Bronchial epithelial cell (primary cell): ENCODE measurements around the gene RBFOX1. TPM values are rescaled to one million over a fixed set of nuclear protein-coding genes. Genes with fewer than 3 reads are reported as not detected.

Source experiments
- DNase-seq: peaks from one replicate; pipeline ENCODE4 v3.0.0-alpha.2; 2010; ENCODE audit warnings: low read depth
- FAIRE-seq: peaks from 2 replicates; lab custom pipeline; 2011; peaks lifted over from hg19 to GRCh38; lab: Jason Lieb, UNC
- H3K27me3 ChIP-seq: 2 replicates; pipeline ENCODE4 v1.5.1; 2011; ENCODE audit warnings: low read length; ENCODE audit not compliant: control insufficient read depth, insufficient read depth
- H3K36me3 ChIP-seq: 2 replicates; pipeline ENCODE4 v1.5.1; 2011; ENCODE audit warnings: low read length; ENCODE audit not compliant: control insufficient read depth, insufficient read depth
- H3K4me3 ChIP-seq: 2 replicates; pipeline ENCODE4 v1.5.1; 2011; ENCODE audit warnings: mild to moderate bottlenecking, low read depth, low read length, control low read depth
- total RNA-seq: library from RNA; depleted of rRNA; stranded (reverse); fragments of >200 nt; gene quantifications from 2 replicates; pipeline ENCODE4 v1.2.1, GENCODE V29; 2014
- TF ChIP-seq, protein P1 (sequence below): IDR thresholded peaks from 2 replicates; pipeline ENCODE4 v1.5.1; 2011; ENCODE audit warnings: mild to moderate bottlenecking, moderate library complexity, low read length, control low read depth, inconsistent platforms; ENCODE audit not compliant: insufficient read depth, severe bottlenecking

RBFOX1 gene
- total RNA-seq, 1 donor from 2014 or later = not detected

DNA sequence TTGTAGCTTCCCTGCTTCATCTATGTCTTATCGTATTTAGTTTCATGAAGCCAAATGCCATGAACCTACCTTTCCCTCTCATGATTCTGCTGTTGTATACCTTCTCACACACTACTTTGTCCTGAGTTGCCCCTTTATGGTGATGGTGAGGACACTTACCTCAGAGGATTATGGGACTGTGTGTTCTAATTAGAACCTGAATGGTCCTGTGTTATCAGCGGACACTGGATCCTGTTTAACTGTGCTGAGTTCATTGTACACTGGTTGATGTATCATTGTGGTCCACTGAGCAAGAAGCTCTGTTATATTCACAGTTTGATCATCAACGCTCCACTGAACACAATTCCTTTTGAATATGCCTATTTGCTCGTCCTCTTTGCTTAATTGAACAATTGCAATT lies 343.0 kb downstream of the RBFOX1 start:
- FAIRE-seq = no peak
- DNase-seq = no peak
- TF ChIP-seq, protein P1, sequence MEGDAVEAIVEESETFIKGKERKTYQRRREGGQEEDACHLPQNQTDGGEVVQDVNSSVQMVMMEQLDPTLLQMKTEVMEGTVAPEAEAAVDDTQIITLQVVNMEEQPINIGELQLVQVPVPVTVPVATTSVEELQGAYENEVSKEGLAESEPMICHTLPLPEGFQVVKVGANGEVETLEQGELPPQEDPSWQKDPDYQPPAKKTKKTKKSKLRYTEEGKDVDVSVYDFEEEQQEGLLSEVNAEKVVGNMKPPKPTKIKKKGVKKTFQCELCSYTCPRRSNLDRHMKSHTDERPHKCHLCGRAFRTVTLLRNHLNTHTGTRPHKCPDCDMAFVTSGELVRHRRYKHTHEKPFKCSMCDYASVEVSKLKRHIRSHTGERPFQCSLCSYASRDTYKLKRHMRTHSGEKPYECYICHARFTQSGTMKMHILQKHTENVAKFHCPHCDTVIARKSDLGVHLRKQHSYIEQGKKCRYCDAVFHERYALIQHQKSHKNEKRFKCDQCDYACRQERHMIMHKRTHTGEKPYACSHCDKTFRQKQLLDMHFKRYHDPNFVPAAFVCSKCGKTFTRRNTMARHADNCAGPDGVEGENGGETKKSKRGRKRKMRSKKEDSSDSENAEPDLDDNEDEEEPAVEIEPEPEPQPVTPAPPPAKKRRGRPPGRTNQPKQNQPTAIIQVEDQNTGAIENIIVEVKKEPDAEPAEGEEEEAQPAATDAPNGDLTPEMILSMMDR = no peak
- Histone ChIP-seq H3K27me3 (no peaks in the 10 kb centered on the region), H3K4me3 (no peak overlapping the region), H3K36me3 (no peaks in the 10 kb centered on the region)

DNA sequence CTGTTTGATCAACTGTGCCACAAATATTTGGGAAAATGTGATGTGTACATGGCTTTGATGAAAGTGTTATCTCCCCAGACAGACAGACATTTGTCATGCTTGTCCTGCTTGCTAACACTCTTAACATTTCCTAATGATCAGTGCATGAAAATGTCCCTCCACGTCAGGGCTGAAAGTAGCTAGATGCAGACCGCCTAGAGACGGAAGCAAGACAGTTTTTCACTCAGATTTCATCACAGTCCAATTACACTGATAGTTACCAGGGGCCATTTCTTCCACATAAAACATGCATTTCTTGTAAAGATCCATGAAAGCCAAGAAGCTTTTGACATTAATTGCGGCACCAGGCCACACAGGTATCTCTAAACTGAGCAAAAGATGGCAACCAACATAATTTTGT lies 347.7 kb downstream of the RBFOX1 start:
- Histone ChIP-seq H3K27me3 (no peaks in the 10 kb centered on the region), H3K4me3 (no peak overlapping the region), H3K36me3 (no peaks in the 10 kb centered on the region)
- FAIRE-seq (no peak), DNase-seq (no peak)
- TF ChIP-seq, protein P1 = no peak

DNA sequence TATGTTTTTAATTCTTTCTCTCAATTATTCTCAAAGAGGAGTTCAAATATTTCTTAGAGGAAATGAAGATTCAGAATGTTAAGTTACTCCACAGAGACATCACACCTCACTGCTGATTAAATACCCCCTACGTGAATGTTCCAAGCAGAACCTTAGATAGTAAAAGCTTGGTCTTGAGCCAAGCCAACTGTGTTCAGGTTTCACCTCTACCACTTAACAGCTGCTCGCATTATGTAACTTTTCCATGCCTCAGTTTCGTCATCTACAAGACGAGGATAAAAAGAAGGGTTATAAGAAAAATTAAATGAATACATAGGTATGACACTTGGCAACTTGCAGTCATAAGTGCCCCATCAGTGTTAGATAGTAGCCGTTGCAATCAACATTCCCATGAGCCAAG lies 356.2 kb downstream of the RBFOX1 start:
- DNase-seq (no peak), FAIRE-seq (no peak)
- Histone ChIP-seq H3K4me3 (no peak overlapping the region), H3K27me3 (no peaks in the 10 kb centered on the region), H3K36me3 (no peaks in the 10 kb centered on the region)
- TF ChIP-seq, protein P1 = no peak

DNA sequence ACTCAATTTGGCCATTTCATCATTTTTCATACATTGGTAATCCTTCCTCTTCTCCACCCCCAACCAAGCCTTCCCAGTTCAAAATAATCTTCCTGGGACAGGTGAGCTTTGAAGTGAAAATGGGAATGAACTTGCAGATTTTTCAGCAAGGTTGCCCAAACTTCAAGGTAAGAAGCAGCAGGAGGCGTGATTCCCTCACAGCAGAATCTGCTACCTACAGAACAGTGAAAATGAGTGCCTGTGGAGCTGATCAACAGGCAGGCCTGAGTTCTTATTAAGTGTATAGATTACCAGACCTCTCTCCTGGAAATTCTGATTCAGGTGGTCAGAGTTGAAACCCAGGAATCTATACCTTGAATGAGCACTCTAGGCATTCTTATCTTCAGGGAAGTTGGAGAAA lies 356.6 kb downstream of the RBFOX1 start:
- no peak for DNase-seq
- H3K4me3 ChIP-seq = no peak overlapping the region
- H3K36me3 ChIP-seq = no peaks in the 10 kb centered on the region
- no peak for FAIRE-seq
- no peaks in the 10 kb centered on the region for H3K27me3 ChIP-seq
- TF ChIP-seq, protein P1 = no peak

- FAIRE-seq = no peak
- TF ChIP-seq, protein P1 = no peak
- no peak overlapping the region for H3K4me3 ChIP-seq
Measured at GRCh38 chr16:7691533-7691932, 358.9 kb downstream of the RBFOX1 start.

GRCh38 chr16:7703672-7704071 lies 371.0 kb downstream of the RBFOX1 start:
- TF ChIP-seq, protein P1 = no peak
- H3K4me3 ChIP-seq = no peak overlapping the region
- FAIRE-seq (no peak), DNase-seq (no peak)
- H3K27me3 ChIP-seq = no peaks in the 10 kb centered on the region
- H3K36me3 ChIP-seq = no peaks in the 10 kb centered on the region

More at GRCh38 chr16:7691533-7691932, 358.9 kb downstream of the RBFOX1 start:
- no peaks in the 10 kb centered on the region for H3K27me3 ChIP-seq
- no peaks in the 10 kb centered on the region for H3K36me3 ChIP-seq
- DNase-seq = no peak
